ENCODE measurements around the gene PTMS.

DNA sequence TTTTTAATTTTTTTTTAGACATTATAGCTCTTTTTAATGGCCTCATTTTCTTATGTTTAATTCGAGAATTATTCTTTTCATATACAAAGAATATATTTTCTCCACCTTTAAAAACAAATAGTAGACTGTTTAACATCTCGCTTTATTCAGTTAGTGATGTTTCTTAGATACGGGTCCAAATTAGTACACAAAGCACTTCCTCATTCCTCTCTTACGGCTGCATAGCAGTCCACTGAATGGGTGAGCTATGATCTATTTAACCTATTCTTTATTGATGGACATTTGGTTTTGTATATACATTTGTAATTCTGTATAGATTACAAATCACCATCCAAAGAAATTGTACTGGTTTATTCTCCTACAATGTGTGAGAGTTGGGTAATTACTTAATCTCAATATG, 47.2 kb downstream of the PTMS start:
- TF ChIP-seq ZNF48 (tag by site-specific recombination; IDR thresholded peaks at IDR 0.05) (no peak), ZNF501 (tag by site-specific recombination; IDR thresholded peaks at IDR 0.05) (no peak), CTCF (tag by site-specific recombination; IDR thresholded peaks at IDR 0.05) (no peak), SP7 (tag by site-specific recombination; IDR thresholded peaks at IDR 0.05) (no peak), ZXDB (tag by site-specific recombination; IDR thresholded peaks at IDR 0.05) (no peak), ZBTB8A (tag by site-specific recombination; IDR thresholded peaks at IDR 0.05) (no peak)
- TF ChIP-seq, protein P1, sequence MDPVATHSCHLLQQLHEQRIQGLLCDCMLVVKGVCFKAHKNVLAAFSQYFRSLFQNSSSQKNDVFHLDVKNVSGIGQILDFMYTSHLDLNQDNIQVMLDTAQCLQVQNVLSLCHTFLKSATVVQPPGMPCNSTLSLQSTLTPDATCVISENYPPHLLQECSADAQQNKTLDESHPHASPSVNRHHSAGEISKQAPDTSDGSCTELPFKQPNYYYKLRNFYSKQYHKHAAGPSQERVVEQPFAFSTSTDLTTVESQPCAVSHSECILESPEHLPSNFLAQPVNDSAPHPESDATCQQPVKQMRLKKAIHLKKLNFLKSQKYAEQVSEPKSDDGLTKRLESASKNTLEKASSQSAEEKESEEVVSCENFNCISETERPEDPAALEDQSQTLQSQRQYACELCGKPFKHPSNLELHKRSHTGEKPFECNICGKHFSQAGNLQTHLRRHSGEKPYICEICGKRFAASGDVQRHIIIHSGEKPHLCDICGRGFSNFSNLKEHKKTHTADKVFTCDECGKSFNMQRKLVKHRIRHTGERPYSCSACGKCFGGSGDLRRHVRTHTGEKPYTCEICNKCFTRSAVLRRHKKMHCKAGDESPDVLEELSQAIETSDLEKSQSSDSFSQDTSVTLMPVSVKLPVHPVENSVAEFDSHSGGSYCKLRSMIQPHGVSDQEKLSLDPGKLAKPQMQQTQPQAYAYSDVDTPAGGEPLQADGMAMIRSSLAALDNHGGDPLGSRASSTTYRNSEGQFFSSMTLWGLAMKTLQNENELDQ (tag by site-specific recombination; IDR thresholded peaks at IDR 0.05; ENCODE audit: low read depth) = no peak
